Lower leg skin (tissue), 3 donors: ENCODE results near the gene MRPL39.

ENCODE experiments used
- POLR2A ChIP-seq, 2 donors: fragments of 450-650 bp; IDR thresholded peaks; one replicate each; pipeline ENCODE4 v1.6.1; 2016 to 2017; ENCODE audit warnings: antibody characterized with exemption in 2 of 2, mild to moderate bottlenecking in 1 of 2, moderate library complexity in 1 of 2
- TF ChIP-seq, protein P1 (sequence below), 3 donors: fragments of 450-650 bp; IDR thresholded peaks; one replicate each; pipeline ENCODE4 v1.5.1; 2016; ENCODE audit warnings: antibody characterized with exemption in 3 of 3, mild to moderate bottlenecking in 3 of 3, moderate library complexity in 2 of 3

DNA sequence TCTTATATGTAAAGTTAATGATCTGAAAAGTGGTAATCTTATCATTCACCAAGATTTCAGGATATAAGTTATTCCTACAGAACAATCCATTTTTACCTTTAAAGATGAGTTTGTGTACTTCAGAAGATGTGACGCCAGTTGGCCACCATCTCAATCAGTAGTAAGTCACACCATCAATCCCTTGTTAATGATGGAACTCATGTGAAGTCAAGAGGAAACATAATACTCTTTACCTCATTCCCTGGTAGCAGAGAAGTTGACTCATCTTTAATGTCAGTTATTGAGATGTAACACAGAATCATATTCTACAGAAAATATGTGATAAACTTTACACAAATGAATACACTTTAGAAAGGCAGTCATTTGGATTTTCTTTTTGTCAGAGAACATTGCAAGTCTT, 38.2 kb downstream of the MRPL39 start:
- TF ChIP-seq, protein P1, sequence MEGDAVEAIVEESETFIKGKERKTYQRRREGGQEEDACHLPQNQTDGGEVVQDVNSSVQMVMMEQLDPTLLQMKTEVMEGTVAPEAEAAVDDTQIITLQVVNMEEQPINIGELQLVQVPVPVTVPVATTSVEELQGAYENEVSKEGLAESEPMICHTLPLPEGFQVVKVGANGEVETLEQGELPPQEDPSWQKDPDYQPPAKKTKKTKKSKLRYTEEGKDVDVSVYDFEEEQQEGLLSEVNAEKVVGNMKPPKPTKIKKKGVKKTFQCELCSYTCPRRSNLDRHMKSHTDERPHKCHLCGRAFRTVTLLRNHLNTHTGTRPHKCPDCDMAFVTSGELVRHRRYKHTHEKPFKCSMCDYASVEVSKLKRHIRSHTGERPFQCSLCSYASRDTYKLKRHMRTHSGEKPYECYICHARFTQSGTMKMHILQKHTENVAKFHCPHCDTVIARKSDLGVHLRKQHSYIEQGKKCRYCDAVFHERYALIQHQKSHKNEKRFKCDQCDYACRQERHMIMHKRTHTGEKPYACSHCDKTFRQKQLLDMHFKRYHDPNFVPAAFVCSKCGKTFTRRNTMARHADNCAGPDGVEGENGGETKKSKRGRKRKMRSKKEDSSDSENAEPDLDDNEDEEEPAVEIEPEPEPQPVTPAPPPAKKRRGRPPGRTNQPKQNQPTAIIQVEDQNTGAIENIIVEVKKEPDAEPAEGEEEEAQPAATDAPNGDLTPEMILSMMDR (IDR thresholded peaks at IDR 0.05): no peak
- TF ChIP-seq POLR2A (IDR thresholded peaks at IDR 0.05): no peak
